VCaP (cell line): Measurements from ENCODE around the gene PDZD2.

Experiments used
- H3K27ac ChIP-seq: fragments of 450-650 bp; 2 replicates; pipeline ENCODE4 v1.5.1; 2017
- CTCF ChIP-seq: fragments of 450-650 bp; conservative IDR thresholded peaks from 2 replicates; pipeline ENCODE4 v1.5.1; 2017; ENCODE audit warnings: mild to moderate bottlenecking, moderate library complexity

Gene PDZD2

GRCh38 chr5:31911291-31912265 is 272.6 kb downstream of the PDZD2 start:
- H3K27ac ChIP-seq, result no peak overlapping the region
- TF ChIP-seq CTCF, result no peak

DNA sequence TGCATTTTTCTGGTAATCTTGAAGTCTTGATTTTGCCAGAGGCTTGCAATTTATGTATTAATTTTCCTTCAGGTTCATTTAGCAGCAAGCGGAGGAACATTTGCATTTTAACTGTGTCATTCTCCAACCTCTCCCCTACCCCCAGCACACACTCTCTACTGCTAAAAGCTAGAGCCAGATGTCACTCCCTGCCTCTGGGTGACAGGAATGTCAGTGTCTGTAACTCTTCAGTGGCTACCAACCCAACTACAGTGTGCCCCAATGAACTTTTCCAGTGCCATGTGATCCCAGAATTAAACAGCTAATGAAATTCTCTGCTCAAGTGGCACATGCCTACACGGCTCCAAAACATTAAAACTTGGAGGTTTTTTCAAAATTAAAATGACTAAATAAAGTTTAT is 274.9 kb downstream of the PDZD2 start:
- no peak overlapping the region for H3K27ac ChIP-seq
- no peak for TF ChIP-seq CTCF

- H3K27ac ChIP-seq, result no peak overlapping the region
- no peak for TF ChIP-seq CTCF
These were observed 277.4 kb downstream of the PDZD2 start for GRCh38 chr5:31916327-31916726.

DNA sequence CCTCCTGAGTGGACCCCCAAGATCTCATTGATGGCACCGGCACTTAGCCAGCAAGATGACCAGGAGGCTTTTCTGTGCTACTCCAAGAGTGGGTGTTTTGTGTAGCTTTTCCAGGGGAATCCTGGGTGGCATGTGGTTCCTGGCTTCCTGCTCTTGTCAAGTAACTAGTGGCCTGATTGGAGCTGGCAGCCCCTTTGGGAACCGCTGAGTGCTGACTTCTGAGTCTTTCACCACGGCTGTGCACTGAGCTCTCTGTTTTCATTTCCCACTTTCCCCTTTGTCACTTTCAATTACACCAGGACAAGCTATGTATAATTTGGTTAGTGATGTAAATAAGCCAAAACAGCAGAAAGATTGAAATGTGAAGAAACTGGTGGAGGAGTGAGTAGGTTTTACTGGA is 279.8 kb downstream of the PDZD2 start:
- no peak for TF ChIP-seq CTCF
- H3K27ac ChIP-seq, result no peak overlapping the region

GRCh38 chr5:31921852-31922305 is 282.9 kb downstream of the PDZD2 start:
- TF ChIP-seq CTCF, result no peak
- H3K27ac ChIP-seq, result no peak overlapping the region

- H3K27ac ChIP-seq, result no peak overlapping the region
- no peak for TF ChIP-seq CTCF
These were observed 285.1 kb downstream of the PDZD2 start for GRCh38 chr5:31924005-31924404.

DNA sequence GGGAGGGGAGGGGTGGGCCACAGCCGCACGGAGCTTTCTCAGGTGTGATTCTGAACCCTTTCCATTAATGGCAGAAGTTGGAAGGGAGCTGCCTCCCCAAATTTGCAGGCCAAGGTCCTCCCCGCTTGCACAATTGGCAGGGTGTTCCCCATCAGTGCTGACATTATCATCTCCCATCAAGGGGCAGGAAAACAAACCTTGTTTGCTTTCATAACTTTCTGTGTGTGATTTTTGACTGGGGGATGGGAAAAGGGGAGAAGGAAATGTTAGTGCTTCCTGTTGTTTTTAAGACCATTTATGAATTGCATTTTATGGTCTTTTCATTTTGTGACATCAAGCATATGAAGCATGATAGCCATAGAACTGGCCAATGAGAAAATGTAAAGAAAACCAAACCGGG is 292.9 kb downstream of the PDZD2 start:
- H3K27ac ChIP-seq, result peak overlapping the region; percentile 89; the same call in 1 of the 2 replicates
- no peak for TF ChIP-seq CTCF
